HepG2 (cell line): ENCODE results near the gene ZACN. TPM values are rescaled to one million over a fixed set of nuclear protein-coding genes. Genes with fewer than 3 reads are reported as not detected.

Source experiments
- ELF1 ChIP-seq: sonication (generic); formaldehyde crosslinking; IDR thresholded peaks from 2 replicates; pipeline ENCODE4 v1.4.0; 2020; ENCODE audit warnings: missing genetic modification reagents
- ETV6 ChIP-seq: sonication (generic); formaldehyde crosslinking; conservative IDR thresholded peaks from 2 replicates; pipeline ENCODE4 v1.4.0; 2020; ENCODE audit warnings: missing genetic modification reagents
- HNF1B ChIP-seq: sonication (generic); formaldehyde crosslinking; IDR thresholded peaks from 2 replicates; pipeline ENCODE4 v1.5.1; 2020; ENCODE audit warnings: mild to moderate bottlenecking, moderate library complexity, missing genetic modification reagents
- HOXA3 ChIP-seq: sonication (generic); formaldehyde crosslinking; IDR thresholded peaks from 2 replicates; pipeline ENCODE4 v1.5.0; 2020; ENCODE audit warnings: missing genetic modification reagents
- HOXA5 ChIP-seq: sonication (generic); formaldehyde crosslinking; IDR thresholded peaks from 2 replicates; pipeline ENCODE4 v1.4.0; 2020; ENCODE audit warnings: missing genetic modification reagents
- MIXL1 ChIP-seq: IDR thresholded peaks from 2 replicates; pipeline ENCODE4 v1.6.1; 2016
- TCF7 ChIP-seq: sonication (generic); IDR thresholded peaks from 2 replicates; pipeline ENCODE4 v1.6.1; 2016; ENCODE audit warnings: antibody characterized with exemption, low read depth
- TFAP4 ChIP-seq: sonication (generic); IDR thresholded peaks from 2 replicates; pipeline ENCODE4 v1.6.1; 2016; ENCODE audit warnings: low read depth, borderline replicate concordance
- YEATS2 ChIP-seq: sonication (generic); formaldehyde crosslinking; IDR thresholded peaks from 2 replicates; pipeline ENCODE4 v1.4.0; 2020; ENCODE audit warnings: missing genetic modification reagents, borderline replicate concordance
- ZMYM2 ChIP-seq: sonication (generic); formaldehyde crosslinking; IDR thresholded peaks from 2 replicates; pipeline ENCODE4 v1.8.0; 2022; ENCODE audit warnings: mild to moderate bottlenecking, missing genetic modification reagents
- ZNF143 ChIP-seq: sonication (generic); formaldehyde crosslinking; IDR thresholded peaks from 2 replicates; pipeline ENCODE4 v1.4.0; 2020; ENCODE audit warnings: missing genetic modification reagents
- ZNF367 ChIP-seq: sonication (generic); formaldehyde crosslinking; IDR thresholded peaks from 2 replicates; pipeline ENCODE4 v1.4.0; 2020; ENCODE audit warnings: missing genetic modification reagents, borderline replicate concordance
- ZNF737 ChIP-seq: sonication (generic); formaldehyde crosslinking; IDR thresholded peaks from 2 replicates; pipeline ENCODE4 v1.5.0; 2020; ENCODE audit warnings: missing genetic modification reagents, mild to moderate bottlenecking, borderline replicate concordance
- ZNF879 ChIP-seq: sonication (generic); formaldehyde crosslinking; IDR thresholded peaks from 2 replicates; pipeline ENCODE4 v1.8.1; 2023; ENCODE audit warnings: missing genetic modification reagents
- polyA plus RNA-seq, 8 experiments: library from polyadenylated mRNA; depleted of rRNA in 3 of 8; stranded (reverse) in 7 of 8; unstranded in 1 of 8; fragments of >200 nt; fragmentation: Illumina TruSeq in 4 of 8; extraction: Trizol in 4 of 8; gene quantifications; 2 replicates each; pipeline versions ENCODE4 v1.2.1 to v1.2.3, GENCODE V29; 2011 to 2016; ENCODE audit warnings: low read depth in 4 of 8, missing spikeins in 1 of 8, mixed read lengths in 1 of 8; ENCODE audit not compliant: insufficient read depth in 1 of 8
- total RNA-seq, 5 experiments: library from RNA; depleted of rRNA; stranded (reverse); fragments of >200 nt; fragmentation: Illumina TruSeq; extraction: Trizol; gene quantifications; 2 replicates each; pipeline ENCODE4 v1.2.3, GENCODE V29; 2016; ENCODE audit warnings: low read depth in 1 of 5
- TF ChIP-seq, protein P1 (sequence below), 2 experiments: sonication (generic) in 1 of 2; formaldehyde crosslinking in 1 of 2; IDR thresholded peaks; 2 replicates each; pipeline versions ENCODE4 v1.6.1 to v1.9.0; 2014 to 2022; ENCODE audit warnings: antibody characterized with exemption in 1 of 2, borderline replicate concordance in 1 of 2, inconsistent platforms in 1 of 2, low read depth in 1 of 2, missing genetic modification reagents in 1 of 2
- TF ChIP-seq, protein P2 (sequence below): sonication (generic); formaldehyde crosslinking; IDR thresholded peaks from 2 replicates; pipeline ENCODE4 v1.5.0; 2020; ENCODE audit warnings: mild to moderate bottlenecking, missing genetic modification reagents, borderline replicate concordance

Gene ZACN
- total and polyA plus RNA-seq, 2 of the 13 experiments (the other 11 are each of a cell fraction or from before 2014, with no cell fraction given) = 0.11 to 0.15 TPM

DNA sequence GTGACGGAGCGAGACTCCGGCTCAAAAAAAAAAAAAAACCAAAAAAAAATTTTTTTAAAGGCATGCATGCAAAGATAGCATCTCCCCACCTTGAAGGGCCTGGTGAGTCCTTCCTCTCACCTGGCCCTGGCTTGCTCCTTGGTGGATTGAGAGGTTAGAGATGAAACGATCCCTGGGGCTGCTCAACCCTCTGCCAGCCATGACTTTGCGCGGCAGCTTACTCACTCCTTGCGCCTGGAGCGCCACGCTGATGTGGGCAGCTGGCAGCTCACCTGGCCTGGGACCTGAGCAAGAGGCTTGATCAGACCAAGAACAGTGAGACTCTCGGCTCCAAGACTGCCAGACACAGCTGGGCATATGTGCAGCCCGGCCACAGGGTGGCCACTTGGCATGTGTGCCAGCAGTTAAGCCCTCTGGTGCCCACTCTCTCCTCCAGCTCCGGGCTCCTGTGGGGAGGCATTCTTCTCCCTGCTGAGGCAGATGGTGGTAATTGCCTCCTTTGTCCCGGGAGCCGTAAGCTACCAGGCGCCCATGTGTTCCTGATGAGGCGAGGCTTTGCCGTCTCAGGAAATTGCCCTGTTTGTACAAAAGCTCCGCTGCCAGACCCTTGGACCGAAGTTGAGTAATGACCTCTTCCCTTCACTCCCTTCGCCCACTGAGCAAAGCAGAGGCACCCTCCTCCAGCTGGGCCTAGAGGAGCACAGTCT lies 46.8 kb upstream of the ZACN start (continued):
- TF ChIP-seq, protein P1, sequence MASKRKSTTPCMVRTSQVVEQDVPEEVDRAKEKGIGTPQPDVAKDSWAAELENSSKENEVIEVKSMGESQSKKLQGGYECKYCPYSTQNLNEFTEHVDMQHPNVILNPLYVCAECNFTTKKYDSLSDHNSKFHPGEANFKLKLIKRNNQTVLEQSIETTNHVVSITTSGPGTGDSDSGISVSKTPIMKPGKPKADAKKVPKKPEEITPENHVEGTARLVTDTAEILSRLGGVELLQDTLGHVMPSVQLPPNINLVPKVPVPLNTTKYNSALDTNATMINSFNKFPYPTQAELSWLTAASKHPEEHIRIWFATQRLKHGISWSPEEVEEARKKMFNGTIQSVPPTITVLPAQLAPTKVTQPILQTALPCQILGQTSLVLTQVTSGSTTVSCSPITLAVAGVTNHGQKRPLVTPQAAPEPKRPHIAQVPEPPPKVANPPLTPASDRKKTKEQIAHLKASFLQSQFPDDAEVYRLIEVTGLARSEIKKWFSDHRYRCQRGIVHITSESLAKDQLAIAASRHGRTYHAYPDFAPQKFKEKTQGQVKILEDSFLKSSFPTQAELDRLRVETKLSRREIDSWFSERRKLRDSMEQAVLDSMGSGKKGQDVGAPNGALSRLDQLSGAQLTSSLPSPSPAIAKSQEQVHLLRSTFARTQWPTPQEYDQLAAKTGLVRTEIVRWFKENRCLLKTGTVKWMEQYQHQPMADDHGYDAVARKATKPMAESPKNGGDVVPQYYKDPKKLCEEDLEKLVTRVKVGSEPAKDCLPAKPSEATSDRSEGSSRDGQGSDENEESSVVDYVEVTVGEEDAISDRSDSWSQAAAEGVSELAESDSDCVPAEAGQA (IDR thresholded peaks at IDR 0.05; ENCODE audit: low read depth) = peak; percentile 36; the same call in 1 of the 2 replicates
- TF ChIP-seq, protein P1 (CRISPR knock-in tag; IDR thresholded peaks at IDR 0.05; ENCODE audit: borderline replicate concordance) = no peak
- TF ChIP-seq YEATS2 (CRISPR knock-in tag) (peak; percentile 68), ZNF879 (CRISPR knock-in tag) (0 out of 2 replicates have a peak, but pooled peaks have one; percentile 43), ZNF367 (CRISPR knock-in tag) (0 out of 2 replicates have a peak, but pooled peaks have one; percentile 15), TFAP4 (peak; percentile 58; the same call in 1 of the 2 replicates), ELF1 (CRISPR knock-in tag) (peak; percentile 60), ZNF143 (CRISPR knock-in tag) (peak; percentile 43; the same call in 1 of the 2 replicates), TCF7 (no peak), ZNF737 (CRISPR knock-in tag) (0 out of 2 replicates have a peak, but pooled peaks have one; percentile 50), MIXL1 (CRISPR knock-in tag) (peak; percentile 70), HOXA5 (CRISPR knock-in tag) (peak; percentile 66; the same call in 1 of the 2 replicates), ETV6 (CRISPR knock-in tag) (peak; percentile 66; the same call in 1 of the 2 replicates), HOXA3 (peak; percentile 68), ZMYM2 (CRISPR knock-in tag) (peak; percentile 60; the same call in 1 of the 2 replicates), HNF1B (CRISPR knock-in tag) (peak; percentile 72; the same call in 1 of the 2 replicates)
- TF ChIP-seq, protein P2, sequence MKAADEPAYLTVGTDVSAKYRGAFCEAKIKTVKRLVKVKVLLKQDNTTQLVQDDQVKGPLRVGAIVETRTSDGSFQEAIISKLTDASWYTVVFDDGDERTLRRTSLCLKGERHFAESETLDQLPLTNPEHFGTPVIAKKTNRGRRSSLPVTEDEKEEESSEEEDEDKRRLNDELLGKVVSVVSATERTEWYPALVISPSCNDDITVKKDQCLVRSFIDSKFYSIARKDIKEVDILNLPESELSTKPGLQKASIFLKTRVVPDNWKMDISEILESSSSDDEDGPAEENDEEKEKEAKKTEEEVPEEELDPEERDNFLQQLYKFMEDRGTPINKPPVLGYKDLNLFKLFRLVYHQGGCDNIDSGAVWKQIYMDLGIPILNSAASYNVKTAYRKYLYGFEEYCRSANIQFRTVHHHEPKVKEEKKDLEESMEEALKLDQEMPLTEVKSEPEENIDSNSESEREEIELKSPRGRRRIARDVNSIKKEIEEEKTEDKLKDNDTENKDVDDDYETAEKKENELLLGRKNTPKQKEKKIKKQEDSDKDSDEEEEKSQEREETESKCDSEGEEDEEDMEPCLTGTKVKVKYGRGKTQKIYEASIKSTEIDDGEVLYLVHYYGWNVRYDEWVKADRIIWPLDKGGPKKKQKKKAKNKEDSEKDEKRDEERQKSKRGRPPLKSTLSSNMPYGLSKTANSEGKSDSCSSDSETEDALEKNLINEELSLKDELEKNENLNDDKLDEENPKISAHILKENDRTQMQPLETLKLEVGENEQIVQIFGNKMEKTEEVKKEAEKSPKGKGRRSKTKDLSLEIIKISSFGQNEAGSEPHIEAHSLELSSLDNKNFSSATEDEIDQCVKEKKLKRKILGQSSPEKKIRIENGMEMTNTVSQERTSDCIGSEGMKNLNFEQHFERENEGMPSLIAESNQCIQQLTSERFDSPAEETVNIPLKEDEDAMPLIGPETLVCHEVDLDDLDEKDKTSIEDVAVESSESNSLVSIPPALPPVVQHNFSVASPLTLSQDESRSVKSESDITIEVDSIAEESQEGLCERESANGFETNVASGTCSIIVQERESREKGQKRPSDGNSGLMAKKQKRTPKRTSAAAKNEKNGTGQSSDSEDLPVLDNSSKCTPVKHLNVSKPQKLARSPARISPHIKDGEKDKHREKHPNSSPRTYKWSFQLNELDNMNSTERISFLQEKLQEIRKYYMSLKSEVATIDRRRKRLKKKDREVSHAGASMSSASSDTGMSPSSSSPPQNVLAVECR (CRISPR knock-in tag) = peak; percentile 39; the same call in 1 of the 2 replicates
